Measurements from ENCODE around the gene ZFAND2A.

DNA sequence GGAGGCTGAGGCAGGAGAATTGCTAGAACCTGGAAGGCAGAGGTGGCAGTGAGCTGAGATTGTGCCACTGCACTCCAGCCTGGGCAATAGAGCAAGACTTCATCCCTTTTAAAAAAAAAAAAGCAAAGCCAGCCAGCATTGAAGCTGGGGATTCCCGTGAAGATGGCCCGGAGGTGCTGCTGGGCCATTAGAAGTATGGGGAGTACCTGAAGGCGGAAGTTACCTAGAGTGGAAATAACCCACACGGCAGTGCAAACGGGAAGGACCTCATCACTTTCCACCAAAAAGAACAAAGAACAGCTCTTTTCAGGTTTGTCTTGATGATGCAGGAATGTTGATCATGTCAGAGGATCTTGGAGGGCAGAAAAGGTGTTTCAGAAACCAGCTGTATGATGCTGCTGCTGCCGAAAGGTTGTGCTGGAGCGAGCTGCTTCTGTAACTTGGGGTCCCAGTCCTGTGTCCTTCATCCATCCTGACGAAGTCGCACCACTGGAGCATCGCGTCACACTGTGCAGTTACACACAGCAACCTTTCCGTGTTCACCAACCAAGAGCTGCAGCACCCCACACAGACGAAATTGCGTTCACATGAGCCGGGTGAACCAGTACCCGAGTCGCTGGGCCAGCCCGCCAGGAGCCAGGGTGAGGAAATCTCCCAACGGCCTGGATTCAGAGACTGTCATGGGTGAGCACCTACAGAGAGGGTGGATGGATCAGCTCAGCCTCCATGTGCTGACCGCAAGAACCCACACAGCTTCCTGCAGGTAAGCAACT lies 8.2 kb downstream of the ZFAND2A start:
- TF ChIP-seq, protein P1, sequence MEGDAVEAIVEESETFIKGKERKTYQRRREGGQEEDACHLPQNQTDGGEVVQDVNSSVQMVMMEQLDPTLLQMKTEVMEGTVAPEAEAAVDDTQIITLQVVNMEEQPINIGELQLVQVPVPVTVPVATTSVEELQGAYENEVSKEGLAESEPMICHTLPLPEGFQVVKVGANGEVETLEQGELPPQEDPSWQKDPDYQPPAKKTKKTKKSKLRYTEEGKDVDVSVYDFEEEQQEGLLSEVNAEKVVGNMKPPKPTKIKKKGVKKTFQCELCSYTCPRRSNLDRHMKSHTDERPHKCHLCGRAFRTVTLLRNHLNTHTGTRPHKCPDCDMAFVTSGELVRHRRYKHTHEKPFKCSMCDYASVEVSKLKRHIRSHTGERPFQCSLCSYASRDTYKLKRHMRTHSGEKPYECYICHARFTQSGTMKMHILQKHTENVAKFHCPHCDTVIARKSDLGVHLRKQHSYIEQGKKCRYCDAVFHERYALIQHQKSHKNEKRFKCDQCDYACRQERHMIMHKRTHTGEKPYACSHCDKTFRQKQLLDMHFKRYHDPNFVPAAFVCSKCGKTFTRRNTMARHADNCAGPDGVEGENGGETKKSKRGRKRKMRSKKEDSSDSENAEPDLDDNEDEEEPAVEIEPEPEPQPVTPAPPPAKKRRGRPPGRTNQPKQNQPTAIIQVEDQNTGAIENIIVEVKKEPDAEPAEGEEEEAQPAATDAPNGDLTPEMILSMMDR (IDR thresholded peaks at IDR 0.05; ENCODE audit: low read length), result no peak
- TF ChIP-seq EZH2 (IDR thresholded peaks at IDR 0.05; ENCODE audit: borderline replicate concordance, low read length), result no peak

Data from OCI-LY1 (cell line).